Left ventricle myocardium inferior (tissue), 1 donor: ENCODE data around the gene C2orf92. TPM values are rescaled to one million over a fixed set of nuclear protein-coding genes. Genes with fewer than 3 reads are reported as not detected.
A peak's percentile ranks its signal among the peaks of the same experiment; 100 is the strongest.
"Not testable (repeated sequence)": the region's sequence is repeated elsewhere in the genome, so short reads cannot be mapped to it uniquely, and the experiment has no call there.

Source experiments
- DNase-seq: peaks from one replicate; pipeline ENCODE4 v3.0.0-alpha.2; 2020
- H3K27ac ChIP-seq: fragments of 200-600 bp; replicated peaks from 2 replicates; pipeline ENCODE4 v1.8.0; 2021
- H3K27me3 ChIP-seq: fragments of 200-600 bp; 2 replicates; pipeline ENCODE4 v1.8.0; 2021; ENCODE audit warnings: low read depth
- H3K36me3 ChIP-seq: fragments of 200-600 bp; 2 replicates; pipeline ENCODE4 v1.8.0; 2021
- H3K4me1 ChIP-seq: fragments of 200-600 bp; 2 replicates; pipeline ENCODE4 v1.8.0; 2021
- H3K4me3 ChIP-seq: fragments of 200-600 bp; 2 replicates; pipeline ENCODE4 v1.8.0; 2021; ENCODE audit warnings: mild to moderate bottlenecking, moderate library complexity
- H3K9me3 ChIP-seq: fragments of 200-600 bp; replicated peaks from 2 replicates; pipeline ENCODE4 v1.8.0; 2021
- CTCF ChIP-seq: fragments of 200-600 bp; IDR thresholded peaks from 2 replicates; pipeline ENCODE4 v1.8.0; 2021; ENCODE audit warnings: antibody characterized with exemption, mild to moderate bottlenecking, borderline replicate concordance
- intact Hi-C: fragments of 100-400 bp; cut with micrococcal nuclease; formaldehyde crosslinking; loops from one replicate; pipeline ENCODE4 v1.11.0; 2022
- long read RNA-seq: library from polyadenylated mRNA; unstranded; transcript quantifications from one replicate; pipeline ENCODE4 v2.0.0, GENCODE V29; 2021
- total RNA-seq: library from RNA; stranded (reverse); fragmentation: NEBNext Ultra II Directional; extraction: Animal tissue kit (Norgen Biotek cat#: 25700); gene quantifications from one replicate; pipeline ENCODE4 v1.2.1, GENCODE V29; 2021
- donor health status: DM: no; HTN: yes; CAD: no; lungs with severe emphysema.

Gene C2orf92
- total RNA-seq, result 1.8 TPM
- long read RNA-seq, partial matches to known transcripts, result 0 of 1 reads
- long read RNA-seq, other reads (novel, unspliced or antisense), result 1 of 1 reads

DNA sequence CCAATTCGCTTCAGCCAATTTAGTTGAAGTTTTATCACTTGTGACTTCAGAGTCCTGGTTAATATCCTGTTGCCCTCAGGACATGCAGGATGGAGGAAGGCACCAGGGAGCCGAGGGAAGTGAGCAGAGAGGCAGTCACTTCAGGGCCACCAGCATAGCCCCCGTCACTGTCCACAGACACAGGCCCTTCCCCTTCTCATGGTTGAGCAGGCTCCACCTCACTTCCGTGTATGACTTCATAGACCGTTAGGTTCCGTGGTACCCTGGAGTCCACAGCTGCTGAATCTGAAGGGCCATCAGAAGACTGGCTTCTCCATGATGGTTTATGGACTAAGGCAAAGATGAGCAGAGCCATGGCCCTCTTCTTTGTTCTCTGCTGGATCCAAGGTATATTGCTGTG lies at the start of gene C2orf92:
Gene C2orf92, plus strand, starts transcription at position 266 of the 400 bp plus-strand sequence. Its CDS starts 76 bp downstream, at position 342.
- no peaks in the 10 kb centered on the region for H3K36me3 ChIP-seq
- intact Hi-C loops, result no loop called here
- H3K9me3 ChIP-seq, result no peaks in the 10 kb centered on the region
- peaks cover 8% of the 10 kb centered on the region for H3K4me1 ChIP-seq
- no peak within 1 kb of the TSS for H3K27ac ChIP-seq
- no peak for TF ChIP-seq CTCF
- DNase-seq, result no peak
- H3K4me3 ChIP-seq, result no peak within 1 kb of the TSS
- no peaks in the 10 kb centered on the region for H3K27me3 ChIP-seq

GRCh38 chr2:97620492-97620891 lies 49.0 kb upstream of the C2orf92 start:
- H3K27ac ChIP-seq, DNase-seq, H3K36me3 ChIP-seq, H3K27me3 ChIP-seq, intact Hi-C loops, H3K9me3 ChIP-seq, H3K4me3 ChIP-seq, H3K4me1 ChIP-seq: not testable (repeated sequence)

- H3K27ac ChIP-seq, intact Hi-C loops, H3K36me3 ChIP-seq, H3K27me3 ChIP-seq, H3K9me3 ChIP-seq, H3K4me3 ChIP-seq, H3K4me1 ChIP-seq, DNase-seq: not testable (repeated sequence)
These were observed 46.5 kb upstream of the C2orf92 start for GRCh38 chr2:97622976-97623375.

- H3K27me3 ChIP-seq, H3K36me3 ChIP-seq, DNase-seq, H3K4me3 ChIP-seq, H3K9me3 ChIP-seq, intact Hi-C loops, H3K4me1 ChIP-seq, H3K27ac ChIP-seq: not testable (repeated sequence)
These were observed 44.0 kb upstream of the C2orf92 start for GRCh38 chr2:97625354-97626048.

DNA sequence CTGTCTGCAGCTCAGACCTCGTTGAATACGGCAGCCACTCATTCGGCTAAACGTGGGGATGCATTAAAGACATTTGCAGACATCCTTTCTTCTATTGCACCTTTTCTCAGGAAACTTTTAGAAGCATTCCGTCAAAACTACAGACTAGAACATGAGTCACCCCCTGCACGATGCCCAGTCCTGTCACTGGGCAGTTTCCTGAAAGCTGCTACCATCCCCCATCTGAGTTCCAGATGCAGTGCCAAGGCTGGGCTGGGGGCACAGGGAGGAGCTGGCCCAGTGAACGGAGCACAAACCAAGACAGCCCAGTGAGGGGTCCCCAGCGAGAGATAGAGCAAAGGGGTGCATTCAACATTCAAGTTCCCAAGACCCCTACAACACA lies 43.5 kb upstream of the C2orf92 start:
- H3K27ac ChIP-seq, DNase-seq, intact Hi-C loops, H3K27me3 ChIP-seq, H3K36me3 ChIP-seq, H3K4me1 ChIP-seq, H3K4me3 ChIP-seq, H3K9me3 ChIP-seq: not testable (repeated sequence)

- Histone ChIP-seq H3K27me3 (no peaks in the 10 kb centered on the region), H3K4me1 (peaks cover 38% of the 10 kb centered on the region), H3K9me3 (no peaks in the 10 kb centered on the region), H3K27ac (peak overlapping the region; percentile 98), H3K36me3 (peaks cover 23% of the 10 kb centered on the region), H3K4me3 (no peak overlapping the region)
- intact Hi-C loops, result no loop called here
- TF ChIP-seq CTCF, result no peak
- DNase-seq, result no peak
These were observed 25.3 kb upstream of the C2orf92 start for GRCh38 chr2:97644023-97644717.

- TF ChIP-seq CTCF, result no peak
These were observed 24.3 kb upstream of the C2orf92 start for GRCh38 chr2:97645112-97645694.

More at GRCh38 chr2:97645112-97645694, 24.3 kb upstream of the C2orf92 start:
- peak overlapping the region; percentile 98 for H3K27ac ChIP-seq
- peaks cover 33% of the 10 kb centered on the region for H3K36me3 ChIP-seq
- no peaks in the 10 kb centered on the region for H3K9me3 ChIP-seq
- peak overlapping the region; percentile 98 for H3K4me3 ChIP-seq
- intact Hi-C loops, result no loop called here
- H3K4me1 ChIP-seq, result peaks cover 38% of the 10 kb centered on the region
- H3K27me3 ChIP-seq, result no peaks in the 10 kb centered on the region
- DNase-seq, result peak; percentile 41
